Aorta (tissue), 5 donors: Measurements from ENCODE around the gene ZNF610. TPM values are rescaled to one million over a fixed set of nuclear protein-coding genes. Genes with fewer than 3 reads are reported as not detected.
A peak's percentile ranks its signal among the peaks of the same experiment; 100 is the strongest.
"Not testable (repeated sequence)": the region's sequence is repeated elsewhere in the genome, so short reads cannot be mapped to it uniquely, and the experiment has no call there.

ENCODE experiments used
- ATAC-seq: fragments of 200-7000 bp; cut with Tn5 transposase; one replicate; pipeline ENCODE4 v1.9.1; 2022; ENCODE audit warnings: moderate library complexity; ENCODE audit not compliant: low FRiP score
- DNase-seq, 2 donors: peaks; one replicate each; pipeline ENCODE4 v3.0.0-alpha.2; 2020
- H3K27ac ChIP-seq, 2 donors: one replicate each; pipeline ENCODE4 v1.5.1; 2013; ENCODE audit warnings: low read length in 2 of 2, mild to moderate bottlenecking in 2 of 2, moderate library complexity in 2 of 2, control low read depth in 1 of 2, inconsistent platforms in 1 of 2, low read depth in 1 of 2
- H3K27me3 ChIP-seq, 2 donors: one replicate each; pipeline ENCODE4 v1.6.1; 2013; ENCODE audit warnings: control low read depth in 1 of 2, low read length in 1 of 2, mild to moderate bottlenecking in 1 of 2, moderate library complexity in 1 of 2; ENCODE audit not compliant: insufficient read depth in 2 of 2, control insufficient read depth in 1 of 2
- H3K36me3 ChIP-seq, 2 donors: one replicate each; pipeline ENCODE4 v1.6.1; 2013; ENCODE audit warnings: control low read depth in 1 of 2, low read length in 1 of 2, mild to moderate bottlenecking in 1 of 2; ENCODE audit not compliant: insufficient read depth in 2 of 2, control insufficient read depth in 1 of 2
- H3K4me1 ChIP-seq, 2 donors: one replicate each; pipeline ENCODE4 v1.6.1; 2013; ENCODE audit warnings: low read length in 2 of 2, control low read depth in 1 of 2, mild to moderate bottlenecking in 1 of 2, moderate library complexity in 1 of 2; ENCODE audit not compliant: insufficient read depth in 2 of 2, control insufficient read depth in 1 of 2
- H3K4me3 ChIP-seq, 2 donors: one replicate each; pipeline ENCODE4 v1.5.1; 2013; ENCODE audit warnings: low read length in 2 of 2, control low read depth in 1 of 2, mild to moderate bottlenecking in 1 of 2
- H3K9me3 ChIP-seq: one replicate; pipeline ENCODE4 v1.6.1; 2013; ENCODE audit warnings: mild to moderate bottlenecking, low read length; ENCODE audit not compliant: control insufficient read depth
- WGBS, 2 donors: extraction: QIAGEN DNeasy Blood & Tissue Kit; methylation state at CpG; one replicate each; pipeline ENCODE4 v1.1.7; 2013; 5-methylcytosine and 5-hydroxymethylcytosine counted together
- intact Hi-C, 2 donors: fragments of 100-400 bp; cut with DNase I; formaldehyde crosslinking; loops; one replicate each; pipeline versions ENCODE4 v1.14.2 to v1.15.0; 2022
- polyA plus RNA-seq, 2 donors: library from polyadenylated mRNA; stranded (reverse); fragments of 200-250 nt; gene quantifications; one replicate each; pipeline ENCODE4 v1.2.3, GENCODE V29; 2013
- total RNA-seq, 2 donors: library from RNA; stranded (reverse); fragmentation: NEBNext Ultra II Directional; extraction: Animal tissue kit (Norgen Biotek cat#: 25700); gene quantifications; one replicate each; pipeline ENCODE4 v1.2.1, GENCODE V29; 2021
- donor health status: healthy with polysubstance abuse.
- donor health status: Bipolar disorder and iron deficiency.
- donor health status: DM: no; HTN: no; CAD: no.
- donor health status: DM: no; HTN: no; CAD: no.
- donor health status: DM: yes; HTN: yes; CAD: no.

Gene ZNF610
- total and polyA plus RNA-seq, 4 donors = 0.50 to 3.2 (median 1.9) TPM

DNA sequence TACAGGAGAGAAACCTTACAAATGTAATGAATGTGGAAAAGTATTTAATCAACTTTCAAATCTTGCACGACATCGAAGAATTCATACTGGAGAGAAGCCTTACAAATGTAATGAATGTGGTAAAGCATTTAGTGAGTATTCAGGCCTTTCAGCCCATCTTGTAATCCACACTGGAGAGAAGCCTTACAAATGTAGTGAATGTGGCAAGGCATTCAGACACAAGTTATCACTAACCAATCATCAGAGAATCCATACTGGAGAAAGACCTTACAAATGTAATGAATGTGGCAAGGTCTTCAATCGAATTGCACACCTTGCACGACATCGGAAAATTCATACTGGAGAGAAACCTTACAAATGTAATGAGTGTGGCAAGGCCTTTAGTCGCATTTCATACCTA, 13.6 kb upstream of the ZNF610 start:
- 98 to 99% methylated on average over 6 of the region's 6 CpGs for WGBS, 2 donors
- DNase-seq (no peak), ATAC-seq (no peak)
- Histone ChIP-seq H3K4me1 (no peaks in the 10 kb centered on the region), H3K4me3 (peak overlapping the region in 1 of 2 donors; percentile 59), H3K9me3 (peaks cover 21% of the 10 kb centered on the region), H3K36me3 (peaks cover 21 to 28% of the 10 kb centered on the region in 2 donors), H3K27me3 (no peaks in the 10 kb centered on the region), H3K27ac (no peak overlapping the region)
- intact Hi-C loops = no loop called here

DNA sequence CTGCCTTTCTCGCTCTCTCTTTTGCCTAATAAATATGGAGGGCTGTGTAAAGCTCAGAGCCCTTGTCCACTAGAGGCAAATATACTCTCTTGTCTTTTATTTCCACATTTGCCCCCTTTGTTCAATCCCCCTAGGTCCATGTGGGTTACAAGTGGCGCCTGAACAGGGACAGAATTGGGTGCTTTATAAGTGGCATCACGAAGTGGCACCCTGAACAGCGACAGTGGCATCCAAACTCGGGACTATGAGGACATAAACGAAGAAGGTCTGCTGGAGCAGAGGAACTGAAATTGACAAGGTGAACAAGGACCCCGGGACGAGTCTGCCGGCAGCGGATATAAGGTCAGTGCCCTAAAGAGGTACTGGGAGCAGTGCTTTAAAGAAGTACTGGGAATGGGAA, 4.3 kb upstream of the ZNF610 start:
- Histone ChIP-seq H3K27me3 (no peaks in the 10 kb centered on the region), H3K4me1 (no peaks in the 10 kb centered on the region), H3K9me3 (peaks cover 16% of the 10 kb centered on the region), H3K36me3 (no peaks in the 10 kb centered on the region), H3K27ac (no peak overlapping the region), H3K4me3 (no peak overlapping the region)
- intact Hi-C loops = loop anchor here in 1 of 2 donors (10.0 kb wide), 1 partner anchor 413 kb away; no protein-coding TSS in a partner anchor
- WGBS, 2 donors = 83 to 94% methylated on average over 10 of the region's 10 CpGs
- ATAC-seq = no peak
- no peak for DNase-seq

DNA sequence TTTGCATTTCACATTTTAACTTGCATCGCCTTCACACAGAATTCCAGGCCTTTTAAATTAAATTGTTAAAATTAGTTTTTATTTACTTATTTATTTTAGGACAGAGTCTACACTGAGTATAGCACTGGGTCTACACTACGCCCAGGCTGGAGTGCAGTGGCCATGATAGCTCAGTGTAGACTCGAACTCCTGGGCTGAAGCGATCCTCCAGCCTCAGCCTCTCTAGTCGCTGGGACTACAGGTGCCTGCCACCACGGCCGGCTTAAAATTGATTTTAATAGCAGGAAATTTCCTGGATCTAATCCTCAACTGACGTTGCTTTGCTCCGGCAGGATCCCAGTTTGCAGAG, 301 bp upstream of the ZNF610 start:
- ATAC-seq (peak; percentile 33), DNase-seq (no peak)
- Histone ChIP-seq H3K4me3 (peak overlapping the region; percentile 66 to 80), H3K9me3 (peaks cover 11% of the 10 kb centered on the region), H3K27ac (peak overlapping the region in 1 of 2 donors; percentile 18), H3K27me3 (no peaks in the 10 kb centered on the region), H3K4me1 (no peaks in the 10 kb centered on the region), H3K36me3 (no peaks in the 10 kb centered on the region)
- WGBS, 2 donors = 41 to 49% methylated on average over 9 of the region's 9 CpGs
- intact Hi-C loops = loop anchor here in 1 of 2 donors (5.0 to 10.0 kb wide), 2 partner anchors 38 to 409 kb away; partner anchors contain the start of gene ZNF480

DNA sequence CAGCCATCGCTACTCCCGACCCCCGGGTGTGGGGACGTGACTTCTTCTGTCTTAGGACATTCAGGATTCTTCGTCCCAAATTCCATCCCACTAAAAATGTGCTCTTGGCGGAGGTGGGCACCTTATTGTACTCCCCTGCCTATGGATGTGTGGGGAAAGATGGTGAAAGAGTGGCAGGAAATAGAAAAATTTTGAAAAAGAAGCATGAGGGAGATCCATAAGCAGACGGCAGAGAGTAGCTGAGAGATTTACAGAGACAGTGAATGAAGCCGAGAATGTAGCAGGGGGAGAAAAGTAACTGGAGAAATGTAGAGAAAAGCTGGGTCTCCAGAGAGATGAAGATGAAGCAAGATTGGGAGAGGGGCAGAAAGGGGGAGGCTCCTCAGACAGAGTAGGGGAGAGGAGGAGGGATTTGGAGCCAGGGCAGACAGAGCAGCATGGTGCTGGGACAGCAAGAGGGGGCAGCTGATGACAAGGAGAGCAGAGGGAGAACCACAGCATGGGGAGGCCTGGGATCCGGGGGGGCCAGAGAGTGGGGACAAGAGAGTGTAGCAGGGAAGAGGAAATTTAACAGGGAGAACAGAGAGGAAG, 843 bp downstream of the ZNF610 start:
- Histone ChIP-seq H3K9me3 (peaks cover 3% of the 10 kb centered on the region), H3K27ac (peak overlapping the region in 1 of 2 donors; percentile 28), H3K4me1 (no peaks in the 10 kb centered on the region), H3K36me3 (no peaks in the 10 kb centered on the region), H3K27me3 (no peaks in the 10 kb centered on the region), H3K4me3 (peak overlapping the region; percentile 66 to 80)
- intact Hi-C loops = loop anchor here in 1 of 2 donors (5.0 to 10.0 kb wide), 2 partner anchors 40 to 408 kb away; partner anchors contain the start of gene ZNF480
- ATAC-seq = no peak
- no peak for DNase-seq
- 3% methylated on average over 9 of the region's 9 CpGs for WGBS, 2 donors

DNA sequence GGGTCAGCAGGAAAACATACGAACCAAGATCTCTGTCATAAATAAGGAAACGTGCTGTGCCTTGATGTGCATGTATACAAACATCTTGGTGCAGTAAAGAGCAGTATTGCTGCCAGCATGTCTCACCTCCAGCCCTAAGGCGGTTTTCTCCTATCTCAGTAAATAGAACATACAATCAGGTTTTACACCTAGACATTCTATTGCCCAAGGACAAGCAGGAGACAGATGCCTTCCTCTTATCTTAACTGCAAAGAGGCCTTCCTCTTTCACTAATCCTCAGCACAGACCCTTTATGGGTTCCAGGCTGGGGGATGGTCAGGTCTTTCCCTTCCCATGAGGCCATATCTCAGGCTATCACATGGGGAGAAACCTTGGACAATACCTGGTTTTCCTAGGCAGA, 3.0 kb downstream of the ZNF610 start:
- 91% methylated on average over 3 of the region's 3 CpGs for WGBS, 2 donors
- not testable (repeated sequence) for H3K4me1 ChIP-seq, H3K27ac ChIP-seq, DNase-seq, H3K9me3 ChIP-seq, H3K27me3 ChIP-seq, H3K36me3 ChIP-seq, ATAC-seq, H3K4me3 ChIP-seq
- intact Hi-C loops = loop anchor here in 1 of 2 donors (5.0 to 10.0 kb wide), 2 partner anchors 42 to 406 kb away; partner anchors contain the start of gene ZNF480

DNA sequence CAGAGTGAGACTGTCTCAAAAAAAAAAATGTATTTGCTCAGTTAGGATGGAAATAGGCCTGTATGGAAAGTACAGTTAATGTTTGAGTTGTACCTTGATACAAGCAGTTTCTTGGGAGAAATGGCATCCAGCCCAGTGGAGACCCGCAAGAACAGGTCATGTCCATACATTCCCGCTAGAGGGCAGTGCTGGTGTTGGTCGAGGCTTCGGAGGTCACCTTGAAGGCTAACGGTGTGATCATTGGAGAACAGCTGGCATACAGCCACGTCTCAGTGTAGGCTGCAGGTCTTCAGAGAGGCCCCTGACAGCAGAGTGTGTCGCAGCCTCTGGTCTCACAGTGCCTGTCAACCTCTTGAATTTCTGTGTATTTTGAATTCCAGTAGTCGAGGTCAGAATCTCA, 7.5 kb downstream of the ZNF610 start:
- H3K9me3 ChIP-seq = peaks cover 2% of the 10 kb centered on the region
- no peak overlapping the region for H3K27ac ChIP-seq
- intact Hi-C loops = no loop called here
- 13 to 14% methylated on average over 8 of the region's 8 CpGs for WGBS, 2 donors
- ATAC-seq = peak; percentile 50
- no peaks in the 10 kb centered on the region for H3K4me1 ChIP-seq
- no peaks in the 10 kb centered on the region for H3K27me3 ChIP-seq
- peaks cover 0 to under 1% of the 10 kb centered on the region in 2 donors for H3K36me3 ChIP-seq
- DNase-seq = no peak
- no peak overlapping the region for H3K4me3 ChIP-seq

DNA sequence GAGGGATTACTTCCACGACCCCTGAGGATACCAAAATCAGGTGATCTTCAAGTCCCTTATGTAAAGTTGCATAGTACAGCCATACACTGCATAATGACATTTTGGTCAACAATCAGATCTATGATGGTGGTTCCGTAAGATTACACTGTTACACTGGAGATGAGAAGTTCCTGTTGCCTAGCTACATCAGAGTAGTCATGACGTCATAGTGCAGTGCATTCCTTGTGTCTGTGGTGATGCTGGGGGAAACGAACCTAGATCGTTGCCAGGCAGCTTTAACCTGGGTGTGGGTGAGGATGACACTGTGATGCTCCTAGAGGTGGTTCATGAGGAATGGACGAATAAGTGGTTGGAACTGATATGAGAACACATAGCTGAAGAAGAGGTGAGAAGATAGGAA, 9.1 kb downstream of the ZNF610 start:
- Histone ChIP-seq H3K9me3 (peaks cover 3% of the 10 kb centered on the region), H3K4me1 (no peaks in the 10 kb centered on the region), H3K36me3 (peaks cover 2% of the 10 kb centered on the region in 2 donors), H3K4me3 (no peak overlapping the region), H3K27ac (no peak overlapping the region), H3K27me3 (no peaks in the 10 kb centered on the region)
- intact Hi-C loops = no loop called here
- 83 to 88% methylated on average over 6 of the region's 6 CpGs for WGBS, 2 donors
- ATAC-seq (no peak), DNase-seq (no peak)

DNA sequence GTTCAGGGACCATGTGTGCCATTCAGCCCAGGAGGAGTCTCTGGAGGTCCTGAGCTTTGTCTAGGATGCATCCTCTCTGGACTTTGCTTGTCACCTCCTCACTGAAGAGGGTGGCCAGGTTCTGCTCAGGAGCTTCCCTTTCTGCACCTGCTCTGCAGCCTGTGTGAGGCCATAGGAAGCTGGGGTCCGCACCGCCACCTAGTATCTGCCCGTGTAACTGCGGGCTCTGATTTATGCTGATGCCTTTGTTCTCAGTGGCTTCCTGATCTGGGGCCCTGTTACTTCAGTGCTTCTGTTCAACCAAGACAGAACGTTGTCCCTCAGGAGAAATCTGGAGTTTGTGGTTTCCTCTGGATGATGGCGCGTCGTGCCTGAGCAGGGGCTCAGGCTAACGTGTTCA, 15.5 kb downstream of the ZNF610 start:
- 64 to 68% methylated on average over 9 of the region's 9 CpGs for WGBS, 2 donors
- intact Hi-C loops = no loop called here
- Histone ChIP-seq H3K27me3 (no peaks in the 10 kb centered on the region), H3K27ac (no peak overlapping the region), H3K36me3 (peaks cover 4 to 7% of the 10 kb centered on the region in 2 donors), H3K9me3 (peaks cover 2% of the 10 kb centered on the region), H3K4me1 (no peaks in the 10 kb centered on the region), H3K4me3 (no peak overlapping the region)
- no peak for DNase-seq
- ATAC-seq = no peak

DNA sequence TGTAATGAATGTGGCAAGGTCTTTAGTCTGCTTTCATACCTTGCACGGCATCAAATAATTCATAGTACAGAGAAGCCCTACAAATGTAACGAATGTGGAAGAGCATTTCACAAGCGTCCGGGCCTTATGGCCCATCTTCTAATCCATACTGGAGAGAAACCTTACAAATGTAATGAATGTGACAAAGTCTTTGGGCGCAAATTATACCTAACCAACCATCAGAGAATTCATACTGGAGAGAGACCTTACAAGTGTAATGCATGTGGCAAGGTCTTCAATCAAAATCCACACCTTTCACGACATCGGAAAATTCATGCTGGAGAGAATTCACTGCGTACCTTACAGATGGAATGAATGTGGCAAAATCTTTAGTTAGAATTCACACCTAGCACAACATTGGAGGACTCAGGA, 30.4 kb downstream of the ZNF610 start:
- no peak for DNase-seq
- H3K27me3 ChIP-seq = no peaks in the 10 kb centered on the region
- no peaks in the 10 kb centered on the region for H3K4me1 ChIP-seq
- 98 to 99% methylated on average over 8 of the region's 8 CpGs for WGBS, 2 donors
- H3K4me3 ChIP-seq = no peak overlapping the region
- intact Hi-C loops = no loop called here
- H3K27ac ChIP-seq = no peak overlapping the region
- peaks cover 11% of the 10 kb centered on the region for H3K9me3 ChIP-seq
- H3K36me3 ChIP-seq = peaks cover 0 to 5% of the 10 kb centered on the region in 2 donors
- ATAC-seq = no peak
